ENCODE results near the gene ELOVL3.

ELOVL3 gene

GRCh38 chr10:102226542-102226870 lies 407 bp downstream of the ELOVL3 start:
- DNase-seq (ENCODE audit: low read depth, low spot score): no peak

GRCh38 chr10:102227050-102227449 lies 951 bp downstream of the ELOVL3 start:
- no peak for DNase-seq (ENCODE audit: low read depth, low spot score)

GRCh38 chr10:102229810-102230263 lies 3.7 kb downstream of the ELOVL3 start:
- peak; percentile 93 for DNase-seq (ENCODE audit: low read depth, low spot score)

DNA sequence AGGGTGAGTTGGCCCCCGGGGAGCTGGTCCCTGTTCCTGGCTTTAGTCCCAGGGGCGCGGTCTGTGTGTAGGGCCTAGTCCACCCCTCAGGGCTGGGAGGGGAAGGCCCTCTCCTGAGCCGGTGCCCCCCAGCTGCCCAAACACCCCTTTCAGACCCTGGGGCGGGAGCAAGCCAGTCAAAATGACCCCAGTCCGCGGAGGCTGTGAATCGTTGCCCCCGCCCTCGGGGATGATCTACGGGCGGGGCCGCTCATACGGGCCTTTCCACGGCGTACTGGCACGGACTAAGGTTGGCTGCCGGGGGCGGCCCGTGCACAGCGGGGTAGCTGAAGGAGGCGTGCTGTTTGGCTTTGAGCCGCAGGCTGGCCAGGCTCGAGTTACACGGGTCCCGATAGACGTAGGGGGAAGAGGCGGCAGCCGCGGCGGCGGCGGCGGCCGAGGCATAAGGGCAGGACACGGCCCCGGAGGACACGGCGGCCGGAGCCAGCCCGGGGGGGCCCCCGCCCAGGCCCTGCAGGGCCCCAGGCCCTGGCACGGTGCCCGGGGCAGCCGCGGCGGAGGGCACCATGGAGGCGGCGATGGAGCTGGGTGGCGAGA lies 4.3 kb downstream of the ELOVL3 start:
- peak; percentile 89 for DNase-seq (ENCODE audit: low read depth, low spot score)

GRCh38 chr10:102230861-102231356 lies 4.8 kb downstream of the ELOVL3 start:
- DNase-seq (ENCODE audit: low read depth, low spot score): peak; percentile 77

DNA sequence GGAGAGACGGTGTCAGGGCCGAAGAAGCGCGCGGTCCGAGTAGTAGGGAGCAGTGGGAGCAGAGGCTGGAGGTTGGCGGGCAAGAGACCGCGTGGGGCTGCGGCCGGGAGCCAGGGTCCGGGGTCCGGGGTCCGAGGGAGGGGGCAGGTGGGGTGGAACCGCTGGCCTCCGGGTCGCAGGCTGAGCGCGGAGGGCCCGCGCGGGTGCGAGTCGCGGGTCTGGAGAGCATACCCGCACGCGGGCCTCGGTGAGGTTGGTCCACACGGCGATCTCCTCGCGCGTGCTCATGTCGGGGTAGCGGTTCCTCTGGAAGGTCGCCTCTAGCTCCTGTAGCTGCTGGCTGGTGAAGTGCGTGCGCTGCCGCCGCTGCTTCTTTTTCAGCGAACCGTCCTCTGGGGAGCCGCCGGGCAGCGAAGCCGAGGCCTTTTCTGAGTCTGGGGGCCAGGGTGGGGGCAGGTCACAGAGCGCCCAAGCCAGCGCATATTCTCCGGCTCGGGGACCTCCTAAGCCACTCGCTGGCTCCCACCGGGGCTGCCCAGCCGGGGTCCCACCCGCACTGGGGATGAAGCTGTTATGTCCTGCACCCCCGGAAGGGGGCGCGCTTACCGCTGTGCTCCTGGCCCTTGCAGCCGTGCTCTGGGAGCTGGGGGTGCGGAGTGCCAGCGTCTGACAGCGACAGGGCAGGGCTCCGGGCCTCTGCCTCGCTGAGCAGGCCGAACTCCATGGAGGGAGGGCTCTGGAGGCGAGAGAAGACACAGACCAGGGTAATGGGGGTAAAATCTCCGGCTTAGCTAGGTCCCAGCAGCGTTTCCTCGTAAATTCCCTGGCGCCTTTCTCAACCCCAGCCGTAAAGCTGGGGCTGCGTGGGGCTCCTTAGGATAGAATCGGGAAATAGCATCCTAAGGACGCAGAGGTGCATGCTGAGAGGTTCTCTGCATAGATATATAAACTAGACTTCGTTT lies 5.5 kb downstream of the ELOVL3 start:
- DNase-seq (ENCODE audit: low read depth, low spot score): peak; percentile 64

DNA sequence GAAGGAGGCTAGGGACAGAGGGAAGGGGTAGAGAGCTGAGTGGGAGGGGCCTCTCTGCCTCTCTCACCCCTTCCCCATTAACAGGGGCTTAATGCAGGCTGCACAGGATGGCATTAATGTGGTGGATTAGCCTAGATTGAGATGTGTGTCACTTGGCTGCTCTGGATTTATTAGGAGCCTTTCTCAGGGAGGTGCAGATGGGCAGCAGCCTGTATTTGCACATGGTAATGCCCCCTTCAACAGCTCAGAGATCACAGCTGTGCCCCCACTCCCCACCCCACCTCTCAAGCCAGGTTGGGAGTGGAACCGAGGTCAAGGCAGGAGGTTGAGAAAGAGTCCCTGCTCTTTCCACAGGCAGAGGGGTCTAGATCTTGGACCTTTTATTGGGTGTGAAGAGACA lies 7.9 kb downstream of the ELOVL3 start:
- DNase-seq (ENCODE audit: low read depth, low spot score): no peak

GRCh38 chr10:102234888-102235597 lies 8.9 kb downstream of the ELOVL3 start:
- DNase-seq (ENCODE audit: low read depth, low spot score): no peak

GRCh38 chr10:102235598-102235920 lies 9.5 kb downstream of the ELOVL3 start:
- no peak for DNase-seq (ENCODE audit: low read depth, low spot score)

GRCh38 chr10:102236006-102236405 lies 9.9 kb downstream of the ELOVL3 start:
- no peak for DNase-seq (ENCODE audit: low read depth, low spot score)

DNA sequence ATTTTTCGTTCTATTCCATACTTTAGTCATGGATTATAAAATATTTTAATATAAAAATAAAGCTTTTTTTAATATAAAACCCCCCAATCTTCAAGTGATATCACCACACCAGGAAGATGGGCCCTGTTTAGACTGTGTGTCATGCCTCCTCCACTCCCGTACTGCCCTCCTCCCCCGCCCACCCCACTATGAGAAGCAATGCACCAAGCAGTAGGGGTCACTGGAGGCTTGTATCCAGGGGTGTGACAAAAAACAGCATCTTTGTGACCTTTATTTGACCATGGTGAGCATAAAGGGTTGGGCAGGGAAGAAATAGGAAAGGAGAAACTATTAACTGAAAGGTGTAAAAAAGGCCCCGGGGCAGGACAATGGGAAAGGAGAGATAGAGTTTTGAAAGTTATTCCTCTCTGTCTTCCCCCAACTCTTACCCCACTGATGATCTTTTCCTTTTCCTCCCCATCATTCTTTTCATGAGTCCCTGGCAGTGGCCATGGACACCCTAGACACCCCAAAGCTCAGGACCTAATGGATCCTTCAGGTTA lies 11.7 kb downstream of the ELOVL3 start:
- no peak for DNase-seq (ENCODE audit: low read depth, low spot score)

DNA sequence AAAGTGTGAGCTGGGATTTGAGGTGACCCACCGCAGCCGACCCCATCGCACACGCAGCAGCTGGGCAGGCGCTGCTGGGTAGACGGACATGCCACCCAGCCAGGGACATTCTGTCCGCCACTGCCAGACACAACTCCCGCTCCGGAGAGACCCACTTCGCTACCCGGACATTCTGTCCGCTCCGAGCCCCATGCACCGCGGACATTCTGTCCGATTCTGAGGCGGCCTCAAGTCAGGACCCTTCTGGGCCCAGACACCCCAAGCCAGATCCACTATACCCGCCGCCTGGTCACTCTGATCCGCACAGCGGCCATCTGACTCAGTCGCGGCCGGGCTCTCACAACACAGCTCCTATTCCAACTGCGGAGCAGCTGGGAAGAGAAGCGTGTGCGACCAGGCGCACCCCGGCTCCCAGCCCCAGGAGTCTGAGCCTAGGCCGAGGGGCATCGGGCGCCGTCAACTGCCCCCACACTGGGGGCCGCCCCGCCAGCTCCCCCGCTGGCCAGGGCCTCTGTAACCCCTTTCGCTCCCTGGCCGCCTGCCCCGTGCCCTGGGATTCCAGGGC lies 14.4 kb downstream of the ELOVL3 start:
- DNase-seq (ENCODE audit: low read depth, low spot score): peak; percentile 57

DNA sequence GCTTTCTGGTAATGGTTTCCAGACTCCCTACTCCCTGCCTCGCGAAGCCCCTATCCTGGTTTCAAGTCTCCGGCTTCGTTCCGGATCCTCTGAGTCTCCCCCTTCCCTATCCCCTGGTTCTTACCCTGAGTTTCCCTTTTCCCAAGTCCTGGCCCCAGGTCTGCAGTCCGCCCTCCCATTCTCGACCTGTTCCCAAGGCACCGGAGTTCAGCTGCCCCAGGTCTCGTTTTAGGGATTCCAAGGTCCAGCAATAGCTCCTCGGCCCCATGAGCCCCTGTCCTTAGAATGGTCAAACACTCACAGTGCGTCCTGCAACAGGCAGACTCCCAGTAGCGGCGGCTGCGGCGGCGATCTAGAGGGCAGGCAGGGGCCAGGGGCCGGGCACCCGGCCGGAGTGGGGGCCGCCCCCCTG lies 14.9 kb downstream of the ELOVL3 start:
- DNase-seq (ENCODE audit: low read depth, low spot score): peak; percentile 45

GRCh38 chr10:102241444-102242117 lies 15.5 kb downstream of the ELOVL3 start, which contains the start of gene PITX3:
PITX3 (minus strand) TSS chr10:102241512; CDS start chr10:102232080, 9,432 bp downstream.
- DNase-seq (ENCODE audit: low read depth, low spot score): peak; percentile 96

DNA sequence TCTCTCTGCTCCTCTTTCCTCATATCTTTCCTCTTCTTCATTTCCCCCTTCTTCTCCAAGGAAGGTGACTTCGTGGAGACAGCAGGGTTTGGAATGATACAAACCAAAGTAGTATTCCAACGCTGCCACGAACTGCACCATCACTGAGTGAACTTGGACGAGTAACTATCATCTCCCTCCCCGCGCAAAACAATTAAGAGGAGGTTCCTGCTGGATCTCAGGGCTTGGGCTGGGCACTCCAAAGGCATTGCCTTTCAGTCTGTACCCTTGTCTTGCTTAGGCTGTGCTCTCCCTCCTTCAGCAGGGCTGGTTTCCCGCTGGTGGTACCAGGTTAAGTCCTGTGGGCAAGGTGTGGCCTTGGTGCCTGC lies 16.0 kb downstream of the ELOVL3 start:
- DNase-seq (ENCODE audit: low read depth, low spot score): no peak

DNA sequence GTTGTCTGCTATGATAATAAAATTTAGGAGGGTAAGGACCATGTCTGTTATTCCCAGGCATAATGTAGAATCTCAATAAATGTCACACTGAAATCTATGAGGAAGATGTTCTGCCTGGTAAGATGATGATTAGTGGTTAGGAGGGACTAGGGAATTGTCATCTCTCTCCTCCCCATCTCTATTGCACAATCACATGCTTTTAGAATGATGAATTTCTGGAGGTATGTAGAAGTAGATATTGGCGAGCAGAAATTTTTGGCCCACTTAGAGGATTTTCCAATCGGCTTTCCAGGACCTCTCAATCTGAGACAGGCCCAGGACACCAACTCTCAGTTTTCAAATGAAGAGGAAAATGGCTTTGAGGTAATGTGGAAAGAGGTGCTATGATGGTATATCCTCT lies 17.2 kb downstream of the ELOVL3 start:
- DNase-seq (ENCODE audit: low read depth, low spot score): no peak

- peak; percentile 99 for DNase-seq (ENCODE audit: low read depth, low spot score)
Measured at GRCh38 chr10:102245082-102245931, 19.2 kb downstream of the ELOVL3 start, which contains the start of gene GBF1. GBF1 (plus strand) TSS chr10:102245532; CDS start chr10:102258939, 13,407 bp downstream.

- DNase-seq (ENCODE audit: low read depth, low spot score): no peak
Measured at GRCh38 chr10:102245932-102246251, 19.8 kb downstream of the ELOVL3 start.

- peak; percentile 46 for DNase-seq (ENCODE audit: low read depth, low spot score)
Measured at GRCh38 chr10:102246261-102246660, 20.2 kb downstream of the ELOVL3 start.

DNA sequence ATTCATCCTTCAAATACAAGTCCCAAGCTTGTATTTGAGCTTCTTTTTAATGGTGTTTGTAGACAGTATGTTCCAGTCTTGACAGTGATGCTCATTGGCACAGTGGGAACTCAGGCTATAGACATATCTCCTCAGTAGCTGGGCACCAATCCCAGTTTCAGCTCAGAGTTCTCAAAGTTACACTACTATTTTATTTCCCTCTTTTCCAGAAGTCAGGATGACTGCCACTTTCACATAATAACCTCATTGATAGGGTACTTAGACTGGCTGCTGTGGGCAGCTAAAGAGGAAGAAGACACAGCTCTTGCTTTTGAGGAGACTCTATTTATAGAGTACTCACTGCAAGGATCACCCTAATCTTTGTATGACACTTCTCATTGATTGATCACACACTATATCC lies 21.6 kb downstream of the ELOVL3 start:
- no peak for DNase-seq (ENCODE audit: low read depth, low spot score)
